ENCODE results near the gene TMEM248.

TMEM248 gene

GRCh38 chr7:66920769-66921395, at the start of gene TMEM248 (continued):
- TF ChIP-seq ZNF518A (tag by site-specific recombination; conservative IDR thresholded peaks at IDR 0.05; ENCODE audit: low read depth) (no peak; the same call in 1 of the 2 replicates), SCRT2 (tag by site-specific recombination; IDR thresholded peaks at IDR 0.05) (peak; percentile 64), PRDM6 (tag by site-specific recombination; IDR thresholded peaks at IDR 0.05) (no peak), ZBTB48 (tag by site-specific recombination; IDR thresholded peaks at IDR 0.05) (peak; percentile 85), HOXD13 (CRISPR knock-in tag; IDR thresholded peaks at IDR 0.05; ENCODE audit: borderline replicate concordance) (0 out of 2 replicates have a peak, but pooled peaks have one; percentile 67), PRDM4 (tag by site-specific recombination; IDR thresholded peaks at IDR 0.05) (0 out of 2 replicates have a peak, but pooled peaks have one; percentile 26), ZFP37 (tag by site-specific recombination; IDR thresholded peaks at IDR 0.05) (peak; percentile 83; the same call in 1 of the 2 replicates), ZNF701 (tag by site-specific recombination; IDR thresholded peaks at IDR 0.05) (no peak; the same call in 1 of the 2 replicates), ZBTB6 (tag by site-specific recombination; IDR thresholded peaks at IDR 0.05) (0 out of 2 replicates have a peak, but pooled peaks have one; percentile 44), MYNN (tag by site-specific recombination; IDR thresholded peaks at IDR 0.05; ENCODE audit: borderline replicate concordance) (peak; percentile 49; the same call in 1 of the 2 replicates), ZSCAN16 (tag by site-specific recombination; IDR thresholded peaks at IDR 0.05) (0 out of 2 replicates have a peak, but pooled peaks have one; percentile 32), ZNF792 (tag by site-specific recombination; IDR thresholded peaks at IDR 0.05) (peak; percentile 97), KLF9 (tag by site-specific recombination; IDR thresholded peaks at IDR 0.05; ENCODE audit: low read depth) (peak; percentile 45), ZNF292 (tag by site-specific recombination; IDR thresholded peaks at IDR 0.05; ENCODE audit: borderline replicate concordance, low read depth) (no peak), ZBTB10 (tag by site-specific recombination; IDR thresholded peaks at IDR 0.05) (peak; percentile 45; the same call in 1 of the 2 replicates), BCL11A (tag by site-specific recombination; IDR thresholded peaks at IDR 0.05; ENCODE audit: low read depth) (peak; percentile 73; the same call in 1 of the 2 replicates), ZNF560 (tag by site-specific recombination; IDR thresholded peaks at IDR 0.05; ENCODE audit: borderline replicate concordance) (no peak), ZNF585B (tag by site-specific recombination; IDR thresholded peaks at IDR 0.05) (no peak; the same call in 1 of the 2 replicates), ZNF140 (tag by site-specific recombination; IDR thresholded peaks at IDR 0.05) (no peak)
